NT2/D1 (cell line): Measurements from ENCODE around the gene FBXW7.

ENCODE experiments used
- YY1 ChIP-seq: IDR thresholded peaks from 2 replicates; pipeline ENCODE4 v1.6.1; 2011; ENCODE audit not compliant: insufficient read length, insufficient read depth
- ZNF274 ChIP-seq: IDR thresholded peaks from 2 replicates; pipeline ENCODE4 v1.6.1; 2011; ENCODE audit warnings: mild to moderate bottlenecking, low read depth, low read length

DNA sequence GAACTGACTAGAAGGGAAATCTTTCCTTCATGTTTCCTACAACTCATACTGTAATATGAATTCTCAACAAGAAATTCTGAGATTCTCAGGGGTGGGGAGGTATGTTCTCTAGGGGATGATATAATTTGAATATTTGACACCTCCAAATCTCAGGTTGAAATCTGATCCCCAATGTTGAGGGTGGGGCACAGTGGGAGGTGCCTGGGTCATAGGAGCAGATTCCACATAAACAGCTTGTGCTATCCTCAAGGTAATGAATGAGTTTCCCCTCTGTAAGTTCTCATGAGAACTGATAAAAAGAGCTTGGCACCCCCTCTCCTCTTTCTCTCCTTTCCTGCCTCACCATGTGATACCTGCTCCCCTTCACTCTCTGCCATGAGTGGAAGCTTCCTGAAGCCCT lies 21.5 kb downstream of the FBXW7 start:
- TF ChIP-seq ZNF274 (no peak), YY1 (no peak)
